GM21381 (cell line): ENCODE results near the gene DMRTA2.

Experiments
- ATAC-seq: cut with Tn5 transposase; IDR thresholded peaks from one replicate; pipeline ENCODE4 v1.9.1; 2021; ENCODE audit warnings: mild to moderate bottlenecking, moderate library complexity; ENCODE audit not compliant: unreplicated experiment

DMRTA2 gene

DNA sequence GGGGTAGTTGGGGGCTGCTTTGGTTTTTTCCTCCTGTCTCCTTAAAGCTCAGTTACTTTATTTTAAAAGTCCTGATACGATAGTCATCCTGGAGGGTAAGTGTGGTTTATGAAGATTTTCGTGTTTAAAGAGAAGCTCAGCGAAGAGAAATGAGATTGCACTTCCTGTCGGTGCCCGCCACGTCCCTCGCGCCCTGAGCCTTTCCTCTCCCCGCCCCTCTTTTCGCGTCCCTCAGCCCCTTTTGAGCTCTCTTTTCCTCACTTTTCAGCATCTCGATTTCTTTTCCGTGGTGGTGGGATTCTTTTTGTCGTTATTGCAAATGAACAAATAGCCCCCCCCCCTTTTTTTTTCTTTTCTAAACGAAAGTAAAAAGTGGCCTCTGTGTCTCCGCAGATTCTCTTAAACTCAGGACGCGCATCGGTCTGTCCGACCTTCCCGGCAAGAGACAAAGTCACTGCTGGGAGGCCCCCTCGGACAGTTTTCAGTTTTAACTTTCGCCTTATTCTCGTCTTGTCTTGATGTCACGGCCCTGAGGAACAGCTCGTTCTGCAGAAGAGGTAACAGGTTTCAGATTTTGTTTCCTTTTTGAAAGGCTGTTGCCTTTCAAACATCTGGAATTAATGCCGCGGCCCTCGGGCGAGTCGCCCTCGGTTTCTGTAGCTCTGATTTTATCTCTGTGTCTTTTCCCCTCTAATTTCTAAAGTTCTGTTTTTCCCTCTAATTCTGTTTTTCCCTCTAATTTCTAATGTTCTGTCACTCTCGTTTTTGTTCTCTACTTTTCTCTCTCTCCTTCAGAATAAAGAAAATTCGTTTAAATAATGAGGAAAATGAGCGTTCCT lies 1.0 kb upstream of the DMRTA2 start:
- ATAC-seq, result no peak

DNA sequence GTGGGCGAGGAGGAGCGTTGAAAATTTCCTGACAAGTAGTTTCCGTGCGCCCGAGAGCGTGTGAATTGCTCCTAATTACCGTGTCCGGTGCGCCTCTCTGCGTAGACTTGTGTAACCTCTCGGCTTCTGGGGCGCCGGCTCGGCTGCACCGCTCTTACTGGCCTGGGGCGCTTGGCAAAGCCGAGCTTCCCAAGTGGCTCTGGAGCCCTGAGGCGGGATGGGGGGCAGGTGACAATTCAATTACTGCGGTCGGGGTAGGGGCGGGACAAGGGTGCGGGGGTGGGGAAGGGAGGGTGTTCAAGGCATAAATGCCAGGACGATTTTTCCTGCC lies 392 bp upstream of the DMRTA2 start:
- no peak for ATAC-seq

DNA sequence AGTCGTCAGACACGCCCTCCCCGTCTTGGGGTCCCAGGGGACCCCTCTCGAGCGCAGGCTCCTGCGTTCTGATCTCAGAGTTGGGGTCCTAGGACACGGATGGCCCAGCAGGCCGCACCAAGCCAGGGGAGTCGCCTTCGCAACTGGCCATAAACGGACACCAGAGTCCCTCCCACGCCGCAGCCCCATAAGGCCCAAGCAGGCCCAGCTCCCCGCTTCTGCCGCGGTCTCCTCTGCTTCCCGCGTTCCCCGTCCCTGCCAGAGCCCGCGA lies 633 bp downstream of the DMRTA2 start:
- no peak for ATAC-seq

DNA sequence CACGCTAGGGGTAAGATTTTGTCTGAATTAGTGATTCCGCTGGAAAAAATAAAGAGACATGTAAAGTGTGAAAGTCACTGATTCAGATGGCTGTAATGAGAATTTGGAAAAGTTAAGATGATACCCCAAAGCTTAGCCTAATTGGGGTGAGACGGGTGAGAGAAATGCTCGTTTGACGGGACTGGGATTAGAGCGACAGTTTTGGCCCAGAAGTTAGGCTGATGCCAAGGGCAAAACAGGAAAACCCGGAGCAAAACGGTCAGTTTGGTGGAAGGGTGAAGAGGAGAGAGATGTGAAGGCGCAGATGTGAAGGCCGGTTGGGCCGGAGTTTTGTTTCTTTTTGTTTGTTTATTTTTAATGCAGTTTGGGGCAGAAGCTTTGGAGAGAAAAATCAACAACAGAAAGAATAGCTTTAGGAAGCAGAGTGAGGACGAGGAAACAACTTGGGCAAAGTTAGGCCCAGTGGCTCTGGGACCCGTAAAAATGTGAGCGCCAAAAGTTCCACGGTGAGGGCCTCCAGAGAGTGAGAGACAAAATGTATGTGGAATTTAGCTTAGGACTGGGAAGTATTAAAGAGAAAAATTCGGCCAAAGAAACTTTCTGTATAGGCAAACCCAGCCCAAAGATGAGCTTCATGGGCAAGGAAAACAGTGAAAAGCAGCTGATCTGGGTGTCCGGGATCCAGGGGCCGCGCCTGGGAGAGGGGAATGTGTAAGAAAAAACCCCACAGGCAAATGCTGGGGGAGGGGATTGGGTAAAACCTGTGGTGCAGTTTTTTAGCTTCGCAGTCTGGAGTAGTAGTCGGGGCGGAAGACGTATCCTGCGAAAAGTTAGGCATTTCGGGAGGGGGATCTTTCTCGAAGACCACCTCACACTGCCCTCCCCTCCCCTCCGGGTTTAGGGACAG lies 1.2 kb downstream of the DMRTA2 start:
- no peak for ATAC-seq

DNA sequence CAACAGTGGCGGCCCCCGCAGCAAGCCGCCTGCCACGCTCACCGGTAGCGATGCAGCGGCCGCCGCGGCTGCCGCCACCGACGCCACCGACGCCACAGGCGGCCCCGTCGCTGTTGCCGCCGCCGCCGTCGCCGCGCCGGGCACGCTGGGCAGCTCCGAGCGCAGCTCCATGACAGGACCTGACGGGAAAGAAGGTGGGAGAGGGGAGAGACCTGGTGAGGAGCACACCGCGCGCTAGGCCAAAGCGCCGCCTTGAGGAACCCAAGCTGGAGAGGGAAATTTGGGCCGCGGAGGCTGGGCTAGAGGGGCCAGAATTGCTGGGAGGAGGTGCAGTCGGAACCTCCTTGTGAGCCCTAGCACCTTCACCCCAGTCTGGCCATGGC lies 1.9 kb downstream of the DMRTA2 start:
- no peak for ATAC-seq

DNA sequence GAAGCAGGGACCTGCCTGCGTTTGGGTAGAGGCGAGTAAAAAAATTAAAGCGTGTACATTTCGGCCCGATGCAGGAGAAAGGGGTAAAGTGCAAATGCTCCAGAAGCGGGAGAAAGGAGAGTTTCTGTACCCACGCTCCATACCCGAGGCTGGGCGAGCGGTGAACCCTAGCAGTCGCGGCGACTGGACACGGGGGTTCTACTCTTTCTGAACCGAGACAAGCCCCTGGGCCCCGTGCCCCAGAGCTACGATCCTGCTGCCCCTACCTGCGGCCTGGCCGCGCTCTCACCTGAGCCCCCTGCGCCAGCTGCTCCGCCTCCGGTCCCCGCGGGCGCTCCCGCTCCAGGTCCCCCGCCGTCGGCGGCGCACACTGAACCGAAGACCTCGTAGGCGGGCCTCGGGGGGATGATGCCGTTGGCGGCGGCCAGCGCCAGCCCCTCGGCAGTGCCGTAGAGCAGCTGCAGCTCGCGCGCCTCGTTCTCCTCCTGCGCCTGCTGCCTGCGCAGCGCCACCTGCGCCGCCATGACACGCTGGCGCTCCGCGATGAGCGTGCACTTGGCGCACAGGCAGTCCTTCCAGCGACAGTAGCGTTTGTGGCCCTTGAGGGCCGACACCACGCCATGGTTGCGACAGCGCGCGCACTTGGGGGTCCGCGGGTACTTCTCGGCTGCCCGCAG lies 2.4 kb downstream of the DMRTA2 start:
- ATAC-seq, result no peak

DNA sequence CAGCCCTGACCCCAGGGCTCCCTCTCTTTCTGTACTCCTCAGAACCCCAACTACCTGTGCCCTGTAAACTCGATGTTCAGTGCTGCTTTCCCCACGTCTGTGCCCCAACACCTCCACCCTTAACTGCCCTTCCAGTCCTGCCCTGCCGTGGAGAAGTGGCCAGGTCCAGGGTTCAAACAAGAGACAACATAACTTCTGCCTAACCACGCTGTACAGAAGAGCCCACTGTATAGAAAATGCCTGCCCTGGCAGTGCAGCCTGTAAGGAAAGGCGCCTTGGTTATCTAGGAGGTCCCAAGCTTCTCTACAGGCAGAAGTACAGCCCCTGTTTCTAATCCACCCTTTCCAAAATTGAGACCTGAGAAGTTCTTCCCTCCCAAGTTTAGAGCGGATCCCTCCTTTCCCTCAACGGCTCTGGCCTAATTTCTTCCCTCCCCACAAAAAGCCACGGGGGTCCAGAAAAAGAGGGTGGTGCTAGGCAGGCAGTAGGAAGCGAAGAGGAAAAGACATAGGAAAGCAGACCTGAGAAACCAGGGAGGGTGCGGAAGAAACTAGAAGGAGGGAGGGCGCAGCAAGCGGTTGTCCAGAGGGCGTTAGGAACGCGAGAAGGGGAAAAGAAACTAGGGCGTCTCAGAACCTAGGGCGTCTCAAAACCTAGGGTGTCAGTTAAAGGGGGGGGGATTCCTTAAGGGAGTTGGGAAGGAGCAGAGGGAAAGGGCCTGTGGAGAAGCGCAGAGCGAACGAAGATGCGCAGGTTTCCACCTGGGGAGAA lies 3.2 kb downstream of the DMRTA2 start:
- no peak for ATAC-seq

DNA sequence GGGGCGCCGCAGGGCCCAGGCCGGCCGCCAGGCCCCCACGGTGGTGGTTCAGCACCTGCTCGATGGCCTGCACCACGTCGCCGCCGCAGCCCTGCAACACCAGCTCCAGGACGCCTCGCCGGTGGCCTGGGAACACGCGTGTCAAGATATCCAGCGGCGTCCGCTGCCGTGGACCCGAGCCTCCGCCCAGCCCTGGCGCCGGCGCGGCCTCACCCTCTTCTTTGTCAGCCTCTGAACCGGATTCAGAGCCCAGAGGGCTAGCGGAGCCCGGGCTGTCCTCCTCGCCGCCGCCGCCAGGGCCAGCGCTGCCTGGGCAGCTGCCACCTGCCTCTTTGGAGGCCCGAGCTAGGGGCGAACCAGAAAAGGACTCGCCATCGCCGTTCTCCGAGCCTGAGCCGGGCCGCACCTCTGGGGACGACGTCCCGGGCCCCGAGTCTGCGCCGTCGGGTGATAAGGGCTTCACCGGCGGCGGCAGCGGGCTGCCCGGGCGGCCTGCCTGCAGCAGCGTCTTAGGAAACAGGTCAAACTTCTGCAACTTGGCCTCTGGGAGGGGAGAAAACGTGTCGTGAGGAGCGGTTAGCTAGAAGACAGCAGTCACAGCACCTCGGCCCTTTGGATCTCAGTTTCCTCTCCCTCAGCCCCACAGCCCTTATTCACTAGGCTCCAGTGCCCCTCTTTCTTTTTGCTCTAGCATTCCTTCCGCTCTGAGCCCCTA lies 3.9 kb downstream of the DMRTA2 start:
- no peak for ATAC-seq

DNA sequence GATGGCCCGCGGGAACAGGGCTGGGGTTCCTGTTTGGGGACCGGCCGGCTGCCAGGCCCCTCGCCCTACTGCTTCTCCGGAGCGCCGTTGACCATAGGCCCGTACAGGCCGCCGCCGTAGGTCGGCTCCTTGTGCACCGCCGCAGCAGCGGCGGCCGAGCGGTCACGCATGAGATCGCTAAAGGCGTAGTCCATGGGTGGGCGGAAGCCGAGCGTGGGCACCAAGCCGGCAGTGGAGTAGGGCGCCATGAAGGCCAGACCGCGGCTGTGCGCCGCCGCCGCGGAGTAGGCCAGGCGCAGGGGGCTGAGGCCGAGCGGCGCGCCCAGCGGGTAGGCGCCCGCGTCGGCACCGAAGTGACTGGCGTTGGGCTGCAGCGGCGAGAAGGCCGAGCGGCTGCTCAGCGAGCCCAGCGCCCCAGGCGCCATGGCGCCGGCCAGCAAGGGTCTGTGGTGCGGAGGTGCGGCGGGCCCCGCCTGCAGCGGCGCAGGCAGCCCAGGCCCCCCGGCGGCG lies 4.6 kb downstream of the DMRTA2 start:
- no peak for ATAC-seq

DNA sequence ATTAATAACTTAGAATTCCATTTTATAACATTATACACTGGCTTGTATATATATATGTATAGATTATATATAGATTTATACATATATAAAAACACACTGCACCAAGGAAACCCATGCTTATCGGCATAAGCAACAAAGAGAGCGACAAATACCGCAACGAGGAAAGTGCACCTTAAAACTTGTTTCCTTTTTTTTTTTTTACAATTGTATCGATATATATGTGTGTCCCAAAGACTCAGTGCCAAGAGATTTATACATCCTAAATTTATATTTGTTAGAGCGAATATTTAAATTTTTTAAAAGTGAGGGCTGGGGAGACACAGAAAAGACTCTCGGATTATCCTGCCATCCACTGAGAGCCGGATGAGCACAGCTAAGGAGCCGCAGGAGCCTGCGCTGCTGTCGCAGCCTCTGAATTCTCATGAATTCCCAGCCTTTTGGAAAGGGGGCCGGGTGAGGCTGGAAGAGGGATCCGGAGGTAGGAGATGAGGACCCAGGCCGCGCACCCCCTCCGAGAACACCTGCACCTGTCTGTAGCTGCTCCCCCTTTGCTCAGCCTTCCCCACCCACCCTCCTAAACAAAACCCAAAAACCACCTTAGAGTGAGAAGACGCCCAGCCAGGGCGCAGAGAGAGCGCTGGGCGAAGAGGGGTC lies 5.2 kb downstream of the DMRTA2 start:
- ATAC-seq, result no peak

DNA sequence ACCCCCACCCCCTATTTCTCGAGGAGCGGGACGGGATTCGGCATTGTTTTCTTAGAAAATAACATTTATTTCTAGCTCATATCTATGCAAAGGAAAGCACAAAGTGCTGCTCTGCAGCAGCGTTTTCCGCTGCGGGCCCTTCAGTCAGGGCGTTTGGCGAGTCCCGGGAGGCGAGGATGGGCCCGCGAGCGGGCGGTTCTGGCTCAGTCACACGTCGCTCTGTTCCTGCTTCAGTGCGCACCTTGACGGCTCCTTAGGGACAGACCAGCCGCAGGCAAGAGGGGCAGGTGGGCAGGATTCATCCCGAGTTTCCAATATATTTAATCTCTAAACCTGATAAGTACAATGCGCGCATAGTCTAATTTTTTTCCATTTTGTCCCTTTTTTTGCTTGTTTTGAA lies 5.7 kb downstream of the DMRTA2 start:
- ATAC-seq, result no peak

DNA sequence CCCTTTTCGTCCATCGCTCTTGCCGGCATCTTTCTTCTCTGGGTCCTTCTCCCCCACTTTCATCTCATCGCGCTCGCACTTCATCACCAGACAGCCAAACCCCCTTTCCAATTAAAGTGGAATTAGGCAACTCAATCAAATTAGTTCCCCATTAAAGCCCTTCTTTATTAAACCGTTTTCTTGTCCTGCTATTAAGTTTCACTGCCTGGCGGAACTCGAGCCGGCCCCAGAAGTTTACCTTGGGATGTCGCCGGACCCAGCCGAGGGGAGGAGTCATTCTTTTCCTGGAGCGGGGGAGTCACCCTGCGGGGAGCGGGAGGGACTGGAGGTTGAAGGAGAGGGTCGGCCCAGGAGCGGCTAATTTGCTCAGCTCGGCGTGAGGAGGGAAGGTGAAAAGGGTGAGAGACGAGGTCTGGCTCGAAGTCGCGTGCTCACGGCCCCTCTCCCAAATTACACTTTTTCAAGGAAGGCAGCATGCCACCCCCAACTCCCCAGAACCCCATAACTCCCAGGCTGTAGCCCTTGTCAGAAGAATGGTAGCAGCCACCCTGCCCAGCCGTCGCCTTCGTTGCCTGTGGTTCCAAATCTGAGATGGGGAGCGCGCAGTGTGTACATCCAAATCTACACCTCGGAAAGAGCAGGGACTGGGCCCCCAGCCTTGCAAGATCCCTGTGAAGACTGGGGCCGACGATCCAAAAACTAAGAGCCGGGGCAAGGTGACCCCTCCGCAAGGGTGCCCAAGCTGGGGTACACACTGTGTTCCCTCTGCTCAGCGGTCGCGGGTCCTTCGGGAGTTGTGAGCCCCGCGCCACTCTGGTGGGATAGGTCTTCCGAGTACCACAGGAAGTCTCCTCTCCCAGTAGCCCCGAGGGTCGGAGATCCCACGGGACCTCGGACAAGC lies 6.4 kb downstream of the DMRTA2 start:
- ATAC-seq, result no peak

DNA sequence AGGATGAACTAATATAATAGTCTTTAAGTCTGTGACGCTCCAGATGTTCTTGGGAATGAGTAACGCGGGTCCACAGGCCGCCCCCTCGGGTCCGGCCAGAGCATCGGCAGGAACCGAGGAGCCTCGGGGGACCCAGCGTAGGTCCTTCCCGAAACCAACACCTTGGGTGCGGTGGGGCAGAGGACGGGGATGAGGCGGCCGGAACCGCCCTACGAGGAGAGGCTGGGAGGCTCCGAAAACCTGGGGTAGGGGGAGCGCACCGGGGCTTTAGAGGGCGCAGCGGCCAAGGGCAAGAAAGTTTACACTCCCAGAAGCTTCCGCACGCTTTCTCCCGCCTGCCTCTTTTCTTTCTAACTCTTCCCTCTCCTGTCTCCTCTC lies 7.1 kb downstream of the DMRTA2 start:
- ATAC-seq, result no peak

DNA sequence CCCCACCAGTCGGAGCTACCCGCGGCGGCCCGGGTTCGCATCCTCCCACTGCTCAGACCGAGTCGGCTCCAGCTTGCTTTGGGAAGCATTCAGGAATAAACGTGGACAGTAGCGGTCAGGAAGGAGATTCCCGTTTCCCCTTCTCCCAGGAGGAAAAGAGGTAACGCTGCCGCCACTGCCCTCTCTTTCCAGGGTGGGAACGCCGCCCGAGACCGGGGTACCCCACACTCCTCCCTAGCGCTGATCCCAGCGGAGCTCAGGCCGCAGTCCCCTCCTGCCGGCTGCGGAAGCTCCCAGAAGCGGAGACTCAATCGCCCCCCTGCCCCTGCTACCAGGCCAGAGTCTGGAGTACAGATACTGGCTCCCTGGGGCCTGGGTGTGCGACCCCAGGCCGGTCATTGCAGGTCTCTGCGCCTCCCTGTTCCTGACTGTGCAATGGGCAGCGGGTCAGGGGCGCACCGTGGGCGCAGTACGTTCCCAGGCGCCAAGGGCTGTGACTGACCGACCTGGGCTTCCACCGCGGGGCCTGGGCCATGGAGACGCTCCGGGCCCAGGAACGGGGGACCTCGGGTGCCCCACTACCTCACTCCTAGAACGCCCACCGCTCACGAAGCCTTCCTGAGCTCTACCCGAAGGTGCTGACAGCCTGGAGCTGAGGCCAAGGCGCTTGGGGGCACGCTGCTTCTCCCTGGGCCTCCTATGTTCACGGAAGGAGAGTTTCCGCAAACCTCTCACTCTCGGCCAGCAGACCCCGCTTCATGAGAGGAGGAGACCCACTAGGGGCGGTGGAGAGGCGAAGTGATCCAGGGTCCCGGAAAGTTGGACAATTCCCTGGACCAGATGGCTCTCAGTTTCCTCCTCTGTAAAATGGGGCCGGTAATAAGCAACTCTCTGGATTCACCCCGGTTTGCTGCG lies 7.8 kb downstream of the DMRTA2 start:
- ATAC-seq, result no peak

DNA sequence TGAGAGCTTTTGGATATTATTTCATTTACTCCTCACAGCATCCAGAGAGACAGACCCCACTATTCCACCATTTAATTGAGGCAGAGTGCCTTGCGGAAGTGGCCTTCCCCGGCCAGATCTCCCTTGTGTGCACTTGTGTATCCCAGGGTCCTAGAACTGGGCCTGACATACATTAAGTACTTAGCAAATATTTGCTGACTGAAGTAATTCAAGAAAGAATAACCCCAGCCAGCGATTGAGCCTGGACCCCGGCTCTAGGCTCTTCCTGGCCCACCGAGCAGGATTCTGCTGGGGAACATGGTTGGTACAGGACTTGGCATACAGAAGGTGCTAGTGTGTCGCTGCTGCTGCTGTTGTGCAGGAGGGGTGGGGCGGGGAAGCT lies 8.4 kb downstream of the DMRTA2 start:
- ATAC-seq, result no peak

DNA sequence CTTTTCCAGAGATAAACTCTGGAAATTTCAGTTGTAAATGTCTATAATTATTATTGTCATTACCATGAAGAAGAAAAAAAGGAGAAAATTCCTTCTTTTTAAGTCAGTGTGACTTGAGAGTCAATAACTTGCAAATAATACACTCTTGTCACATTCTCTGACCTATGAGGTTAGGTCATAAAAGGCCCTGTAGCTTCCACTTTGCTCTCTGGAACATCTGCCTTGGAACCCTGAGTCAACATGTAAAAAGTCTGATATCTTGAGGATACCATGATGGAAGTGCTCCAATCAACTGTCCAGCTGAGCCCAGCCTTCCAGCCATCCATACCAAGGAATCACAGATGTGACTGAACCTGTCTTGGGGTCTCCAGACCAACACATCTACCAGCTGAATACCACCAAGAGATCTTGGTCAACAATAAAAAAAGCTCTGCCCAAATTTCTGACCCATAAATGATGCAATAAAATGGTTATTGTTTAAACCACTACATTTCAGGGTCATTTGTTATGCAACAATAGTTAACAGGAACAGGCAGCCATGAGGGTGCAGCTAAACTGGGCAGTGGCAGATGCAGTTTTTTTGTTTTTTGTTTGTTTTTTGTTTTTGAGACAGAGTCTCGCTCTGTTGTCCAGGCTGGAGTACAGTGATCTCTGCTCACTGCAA lies 10.3 kb downstream of the DMRTA2 start:
- no peak for ATAC-seq

DNA sequence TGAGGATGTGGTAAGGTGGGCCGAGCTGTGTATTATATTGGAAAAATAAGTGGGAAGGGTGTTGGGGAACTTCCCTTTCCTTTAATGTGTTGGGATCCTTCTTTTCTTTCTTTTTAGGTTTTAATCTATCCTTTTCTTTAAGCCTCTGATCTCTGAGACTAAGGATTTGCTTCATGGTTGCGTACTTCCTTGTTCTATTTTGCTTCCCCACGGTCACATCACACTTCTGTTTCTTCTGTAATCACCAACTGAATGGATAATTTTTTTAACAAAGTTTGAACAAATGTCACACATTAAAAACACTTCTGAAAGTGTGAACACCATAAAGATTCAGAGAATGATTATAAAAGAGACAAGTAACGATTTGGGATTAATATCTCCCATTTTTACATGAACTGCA lies 17.4 kb downstream of the DMRTA2 start:
- ATAC-seq, result no peak
